GM12878 (cell line): ENCODE results near the gene HSBP1. TPM values are rescaled to one million over a fixed set of nuclear protein-coding genes. Genes with fewer than 3 reads are reported as not detected.

ENCODE experiments used
- ATAC-seq: fragments of 200-7000 bp; cut with Tn5 transposase; 3 replicates; pipeline ENCODE4 v1.9.1; 2020; ENCODE audit warnings: mild to moderate bottlenecking, moderate library complexity
- BruUV-seq: library from RNA; stranded (reverse); fragments of 400-500 nt; replicated peaks from 2 replicates; lab custom pipeline; 2021; lab: Mats Ljungman, UMichigan
- CTCF ChIA-PET: fragments of 300-600 bp; sonication (Branson Sonifier 250); formaldehyde crosslinking; extraction: SDS; loops from one replicate; lab custom pipeline; 2021; ENCODE audit warnings: inconsistent platforms; lab: Yijun Ruan, JAX
- POLR2A ChIA-PET: fragments of 350-600 bp; formaldehyde crosslinking; extraction: SDS; loops from one replicate; lab custom pipeline; 2021; ENCODE audit warnings: inconsistent platforms; lab: Charles Lee
- RAD21 ChIA-PET: fragments of 300-600 bp; sonication (Branson Sonifier 250); formaldehyde crosslinking; loops from one replicate; lab custom pipeline; 2023; ENCODE audit warnings: antibody characterized with exemption; ENCODE audit not compliant: unreplicated experiment; lab: Charles Lee
- SMC1A ChIA-PET: fragments of 300-600 bp; sonication (Branson Sonifier 250); formaldehyde crosslinking; loops from one replicate; lab custom pipeline; 2023; ENCODE audit not compliant: unreplicated experiment, uncharacterized antibody; lab: Charles Lee
- DNase-seq: peaks from one replicate; pipeline ENCODE4 v3.0.0-alpha.2; 2011; ENCODE audit warnings: low read depth, low spot score
- FAIRE-seq: peaks from 3 replicates; lab custom pipeline; 2011; peaks lifted over from hg19 to GRCh38; lab: Jason Lieb, UNC
- H2AFZ ChIP-seq: 2 replicates; pipeline ENCODE4 v1.6.0; 2011; ENCODE audit warnings: low read depth, low read length, control low read depth; ENCODE audit not compliant: control insufficient read depth
- H3K27ac ChIP-seq: 2 replicates; pipeline ENCODE4 v1.5.1; 2011; ENCODE audit warnings: control low read depth; ENCODE audit not compliant: control insufficient read depth, insufficient read depth
- H3K27me3 ChIP-seq, 2 experiments: replicated peaks in 1 of 2; 2 replicates each; pipeline versions ENCODE4 v1.6.0 to v1.6.1; 2011; ENCODE audit warnings: low read length in 1 of 2; ENCODE audit not compliant: control insufficient read depth in 2 of 2, insufficient read depth in 2 of 2
- H3K36me3 ChIP-seq, 2 experiments: 2 replicates each; pipeline ENCODE4 v1.5.1; 2011; ENCODE audit warnings: low read length in 1 of 2; ENCODE audit not compliant: control insufficient read depth in 2 of 2, insufficient read depth in 2 of 2
- H3K4me1 ChIP-seq: 2 replicates; pipeline ENCODE4 v1.6.1; 2011; ENCODE audit warnings: mild to moderate bottlenecking, low read length, moderate library complexity, mixed read lengths; ENCODE audit not compliant: control insufficient read depth, insufficient read depth
- H3K4me2 ChIP-seq: 2 replicates; pipeline ENCODE4 v1.6.0; 2011; ENCODE audit warnings: control low read depth; ENCODE audit not compliant: control insufficient read depth, insufficient read depth
- H3K4me3 ChIP-seq: fragments of 200-600 bp; sonication (generic); 2 replicates; pipeline ENCODE4 v1.5.1; 2016
- H3K79me2 ChIP-seq: 2 replicates; pipeline ENCODE4 v1.6.0; 2011; ENCODE audit warnings: low read length; ENCODE audit not compliant: control insufficient read depth, insufficient read depth
- H3K9ac ChIP-seq: 2 replicates; pipeline ENCODE4 v1.8.0; 2011; ENCODE audit warnings: low read length, control low read depth, mixed read lengths; ENCODE audit not compliant: control insufficient read depth, insufficient read depth
- H3K9me3 ChIP-seq: replicated peaks from 3 replicates; pipeline ENCODE4 v1.5.1; 2011; ENCODE audit warnings: mild to moderate bottlenecking, low read length; ENCODE audit not compliant: control insufficient read depth, insufficient read depth
- H4K20me1 ChIP-seq: 2 replicates; pipeline ENCODE4 v1.6.0; 2011; ENCODE audit not compliant: control insufficient read depth, insufficient read depth
- ATF7 ChIP-seq: fragments of 450-650 bp; IDR thresholded peaks from 2 replicates; pipeline ENCODE4 v1.6.1; 2016; ENCODE audit warnings: low read depth, mild to moderate bottlenecking
- GABPA ChIP-seq: IDR thresholded peaks from 2 replicates; pipeline ENCODE4 v1.6.1; 2014; ENCODE audit warnings: antibody characterized with exemption, low read depth, mild to moderate bottlenecking, inconsistent platforms
- KDM1A ChIP-seq: fragments of 200-600 bp; sonication (generic); IDR thresholded peaks from 2 replicates; pipeline ENCODE4 v1.6.1; 2016; ENCODE audit warnings: borderline replicate concordance
- MEF2A ChIP-seq: IDR thresholded peaks from 2 replicates; pipeline ENCODE4 v1.6.1; 2011; ENCODE audit warnings: low read depth, mild to moderate bottlenecking, low read length, moderate library complexity; ENCODE audit not compliant: insufficient read depth
- MYB ChIP-seq: fragments of 150-350 bp; IDR thresholded peaks from 2 replicates; pipeline ENCODE4 v1.6.1; 2014; ENCODE audit warnings: mild to moderate bottlenecking, low read depth, low read length, borderline replicate concordance
- NFYA ChIP-seq: IDR thresholded peaks from 2 replicates; pipeline ENCODE4 v1.6.1; 2011; ENCODE audit warnings: low read depth, mild to moderate bottlenecking, low read length, improper control_type of control experiment, borderline replicate concordance
- NFYB ChIP-seq: IDR thresholded peaks from 2 replicates; pipeline ENCODE4 v1.6.1; 2011; ENCODE audit warnings: low read depth, mild to moderate bottlenecking, low read length, improper control_type of control experiment, moderate library complexity; ENCODE audit not compliant: insufficient read depth
- RBBP5 ChIP-seq: fragments of 200-600 bp; sonication (generic); conservative IDR thresholded peaks from 2 replicates; pipeline ENCODE4 v1.6.1; 2016
- RCOR1 ChIP-seq: conservative IDR thresholded peaks from 2 replicates; pipeline ENCODE4 v1.6.1; 2012; ENCODE audit warnings: low read depth, low read length, improper control_type of control experiment
- RFX5 ChIP-seq: IDR thresholded peaks from 2 replicates; pipeline ENCODE4 v1.6.1; 2011; ENCODE audit warnings: low read depth, low read length, improper control_type of control experiment
- ZNF384 ChIP-seq: IDR thresholded peaks from 2 replicates; pipeline ENCODE4 v1.6.1; 2012; ENCODE audit warnings: low read depth, mild to moderate bottlenecking, low read length, improper control_type of control experiment, borderline replicate concordance
- ZZZ3 ChIP-seq: IDR thresholded peaks from 2 replicates; pipeline ENCODE4 v1.6.1; 2011; ENCODE audit warnings: low read depth; ENCODE audit not compliant: control insufficient read depth, insufficient read length
- WGBS: methylation state at CpG from one replicate; pipeline ENCODE4 v1.1.6; 2016; ENCODE audit warnings: low lambda C conversion rate; ENCODE audit not compliant: insufficient replicate concordance, insufficient coverage; ENCODE audit errors: missing lambda C conversion rate; 5-methylcytosine and 5-hydroxymethylcytosine counted together
- in situ Hi-C: fragments of 300-500 bp; cut with MboI; formaldehyde crosslinking; loops from 9 replicates; pipeline ENCODE4 v1.14.3; 2018; ENCODE audit warnings: mixed read lengths
- intact Hi-C: fragments of 100-400 bp; cut with micrococcal nuclease; formaldehyde crosslinking; loops from one replicate; pipeline ENCODE4 v1.14.2; 2022; ENCODE audit not compliant: unreplicated experiment
- polyA plus RNA-seq, 11 experiments: library from polyadenylated mRNA; depleted of rRNA in 4 of 11; unstranded in 6 of 11; stranded (reverse) in 5 of 11; fragments of >200 nt; fragmentation: Nextera tagmentation in 4 of 11; fragmentation: Illumina TruSeq in 1 of 11; extraction: Ambion mirVana in 4 of 11; extraction: Trizol in 1 of 11; gene quantifications; 1 replicate in 1 of 11; 2 replicates in 10 of 11; pipeline versions ENCODE4 v1.2.1 to v1.2.3, GENCODE V29; 2011 to 2016; ENCODE audit warnings: inconsistent platforms in 2 of 11, missing spikeins in 2 of 11, low read depth in 1 of 11
- total RNA-seq, 4 experiments: library from RNA; depleted of rRNA in 3 of 4; stranded (reverse); fragments of >200 nt in 3 of 4; fragmentation: Illumina TruSeq in 1 of 4; extraction: Trizol in 1 of 4; gene quantifications; 2 replicates each; pipeline versions ENCODE4 v1.2.1 to v1.2.3, GENCODE V29; 2013 to 2021
- TF ChIP-seq, protein P1 (sequence below), 3 experiments: IDR thresholded peaks in 2 of 3; conservative IDR thresholded peaks in 1 of 3; 2 replicates each; pipeline ENCODE4 v1.5.1; 2011; ENCODE audit warnings: low read depth in 3 of 3, low read length in 3 of 3, mild to moderate bottlenecking in 3 of 3, control low read depth in 2 of 3, moderate library complexity in 2 of 3, inconsistent platforms in 1 of 3, mixed read lengths in 1 of 3; ENCODE audit not compliant: control insufficient read depth in 2 of 3, insufficient read depth in 1 of 3; ENCODE audit errors: extremely low read depth in 1 of 3

The HSBP1 gene
- total and polyA plus RNA-seq, 10 of the 15 experiments (the other 5 are each of a cell fraction or from before 2014, with no cell fraction given) = 26.6 to 263 (median 95.7) TPM

DNA sequence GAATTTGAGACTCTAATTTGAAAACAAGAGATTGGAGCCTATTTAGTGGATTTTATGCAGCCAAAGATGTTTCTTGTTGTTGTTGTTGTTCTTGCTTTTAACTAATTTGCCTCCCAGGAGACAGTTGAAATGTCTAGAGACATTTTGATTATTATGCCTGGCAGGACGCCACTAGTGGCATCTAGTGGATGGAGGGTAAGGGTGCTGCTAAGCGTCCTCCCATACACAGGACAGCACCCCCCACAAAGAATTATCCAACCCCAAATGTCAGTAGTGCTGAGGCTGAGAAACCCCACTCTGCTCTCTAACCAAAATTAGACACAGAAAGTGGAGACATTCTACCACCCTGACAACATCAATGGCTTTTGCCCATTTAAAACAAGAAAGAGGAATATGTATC lies 15.4 kb upstream of the HSBP1 start:
- H3K9me3 ChIP-seq = no peaks in the 10 kb centered on the region

DNA sequence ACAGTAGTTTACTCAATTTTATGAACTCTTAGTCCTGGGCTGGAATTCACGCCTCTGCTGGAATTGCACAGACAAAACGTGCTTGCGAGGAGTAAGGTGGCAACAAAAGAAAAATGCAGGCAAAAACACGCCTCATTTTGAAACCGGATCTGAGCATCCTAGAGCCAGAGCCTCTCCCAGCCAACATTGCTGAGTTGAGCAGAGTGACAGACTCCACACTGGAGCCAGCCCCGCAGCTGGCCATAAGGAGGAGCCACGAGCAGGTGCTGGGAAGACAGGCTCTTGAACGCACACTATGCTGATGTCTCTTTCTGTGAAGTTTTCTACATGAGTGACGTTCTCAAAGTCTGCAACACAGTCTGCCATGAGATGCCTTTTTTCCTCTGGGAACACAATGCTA lies 14.6 kb upstream of the HSBP1 start:
- Histone ChIP-seq H3K27me3 (peaks cover 0 to 2% of the 10 kb centered on the region in 2 experiments; a peak in 3 of 4 replicates), H3K27ac (no peak overlapping the region), H3K4me3 (no peak overlapping the region), H3K79me2 (no peaks in the 10 kb centered on the region), H3K4me2 (no peak overlapping the region), H3K36me3 (no peaks in the 10 kb centered on the region), H3K9me3 (no peaks in the 10 kb centered on the region), H4K20me1 (no peaks in the 10 kb centered on the region), H3K9ac (no peak overlapping the region), H3K4me1 (no peaks in the 10 kb centered on the region), H2AFZ (no peak overlapping the region)
- DNase-seq (no peak), FAIRE-seq (no peak), ATAC-seq (no peak)
- no TSS peak for BruUV-seq
- in situ Hi-C loops = no loop called here
- SMC1A ChIA-PET = no interaction called here
- intact Hi-C loops = no loop called here
- CTCF ChIA-PET = no interaction called here
- 49% methylated on average over 9 of the region's 9 CpGs for WGBS
- RAD21 ChIA-PET = no interaction called here
- no peak for TF ChIP-seq RBBP5
- no peak for TF ChIP-seq ATF7
- no peak for TF ChIP-seq KDM1A
- TF ChIP-seq NFYA = no peak
- no peak for TF ChIP-seq RFX5
- TF ChIP-seq MYB = no peak
- TF ChIP-seq ZNF384 = no peak
- TF ChIP-seq ZZZ3 = no peak
- TF ChIP-seq MEF2A = no peak
- TF ChIP-seq NFYB = no peak
- POLR2A ChIA-PET = no interaction called here

More for the DNA sequence above, 15.4 kb upstream of the HSBP1 start:
- DNase-seq (no peak), ATAC-seq (peak; percentile 56), FAIRE-seq (no peak)
- TF ChIP-seq GABPA = no peak
- TF ChIP-seq, protein P1, sequence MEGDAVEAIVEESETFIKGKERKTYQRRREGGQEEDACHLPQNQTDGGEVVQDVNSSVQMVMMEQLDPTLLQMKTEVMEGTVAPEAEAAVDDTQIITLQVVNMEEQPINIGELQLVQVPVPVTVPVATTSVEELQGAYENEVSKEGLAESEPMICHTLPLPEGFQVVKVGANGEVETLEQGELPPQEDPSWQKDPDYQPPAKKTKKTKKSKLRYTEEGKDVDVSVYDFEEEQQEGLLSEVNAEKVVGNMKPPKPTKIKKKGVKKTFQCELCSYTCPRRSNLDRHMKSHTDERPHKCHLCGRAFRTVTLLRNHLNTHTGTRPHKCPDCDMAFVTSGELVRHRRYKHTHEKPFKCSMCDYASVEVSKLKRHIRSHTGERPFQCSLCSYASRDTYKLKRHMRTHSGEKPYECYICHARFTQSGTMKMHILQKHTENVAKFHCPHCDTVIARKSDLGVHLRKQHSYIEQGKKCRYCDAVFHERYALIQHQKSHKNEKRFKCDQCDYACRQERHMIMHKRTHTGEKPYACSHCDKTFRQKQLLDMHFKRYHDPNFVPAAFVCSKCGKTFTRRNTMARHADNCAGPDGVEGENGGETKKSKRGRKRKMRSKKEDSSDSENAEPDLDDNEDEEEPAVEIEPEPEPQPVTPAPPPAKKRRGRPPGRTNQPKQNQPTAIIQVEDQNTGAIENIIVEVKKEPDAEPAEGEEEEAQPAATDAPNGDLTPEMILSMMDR (IDR thresholded peaks at IDR 0.05 in 2 of 3, conservative IDR thresholded peaks at IDR 0.05 in 1 of 3; ENCODE audit: control insufficient read depth in 2 of 3, extremely low read depth in 1 of 3, insufficient read depth in 1 of 3, low read depth in 3 of 3, low read length in 3 of 3) = peak in 1 of 3 experiments; percentile 15; a peak in 2 of 6 replicates
- no peak for TF ChIP-seq RCOR1
- no peaks in the 10 kb centered on the region for H3K36me3 ChIP-seq
- no TSS peak for BruUV-seq
- H3K27ac ChIP-seq = no peak overlapping the region
- ChIA-PET SMC1A (no interaction called here), CTCF (no interaction called here), POLR2A (no interaction called here), RAD21 (no interaction called here)
- H3K4me2 ChIP-seq = no peak overlapping the region
- peaks cover 0 to 2% of the 10 kb centered on the region in 2 experiments; a peak in 3 of 4 replicates for H3K27me3 ChIP-seq
- H4K20me1 ChIP-seq = no peaks in the 10 kb centered on the region
- intact Hi-C loops = no loop called here
- no peak overlapping the region for H3K9ac ChIP-seq
- no peaks in the 10 kb centered on the region for H3K79me2 ChIP-seq
- in situ Hi-C loops = no loop called here
- no peaks in the 10 kb centered on the region for H3K4me1 ChIP-seq
- 0% methylated on average over 2 of the region's 2 CpGs for WGBS
- no peak overlapping the region for H2AFZ ChIP-seq
- H3K4me3 ChIP-seq = no peak overlapping the region
